ENCODE measurements around the gene TRDMT1.

Gene TRDMT1

GRCh38 chr10:17202999-17203398 lies 1.5 kb upstream of the TRDMT1 start:
- no peak for TF ChIP-seq CTCF (conservative IDR thresholded peaks at IDR 0.05; ENCODE audit: control insufficient read depth, insufficient read depth, low read depth, low read length)
- no peak for DNase-seq (ENCODE audit: low read depth)

GRCh38 chr10:17202506-17202905 lies 1.0 kb upstream of the TRDMT1 start:
- no peak for DNase-seq (ENCODE audit: low read depth)
- no peak for TF ChIP-seq CTCF (conservative IDR thresholded peaks at IDR 0.05; ENCODE audit: control insufficient read depth, insufficient read depth, low read depth, low read length)
- no peak overlapping the region for H3K4me3 ChIP-seq (ENCODE audit: control insufficient read depth, low read depth, low read length)

More at GRCh38 chr10:17202999-17203398, 1.5 kb upstream of the TRDMT1 start:
- no peak overlapping the region for H3K4me3 ChIP-seq (ENCODE audit: control insufficient read depth, low read depth, low read length)

- H3K4me3 ChIP-seq (ENCODE audit: control insufficient read depth, low read depth, low read length) = peak overlapping the region; percentile 62
- DNase-seq (ENCODE audit: low read depth) = no peak
- TF ChIP-seq CTCF (conservative IDR thresholded peaks at IDR 0.05; ENCODE audit: control insufficient read depth, insufficient read depth, low read depth, low read length) = no peak
These were observed 283 bp upstream of the TRDMT1 start for GRCh38 chr10:17201794-17202116.

GRCh38 chr10:17200001-17200911 lies 1.2 kb downstream of the TRDMT1 start:
- H3K4me3 ChIP-seq (ENCODE audit: control insufficient read depth, low read depth, low read length) = peak overlapping the region; percentile 62
- peak; percentile 46 for DNase-seq (ENCODE audit: low read depth)

GRCh38 chr10:17199351-17199804 lies 2.1 kb downstream of the TRDMT1 start:
- TF ChIP-seq CTCF (conservative IDR thresholded peaks at IDR 0.05; ENCODE audit: control insufficient read depth, insufficient read depth, low read depth, low read length) = no peak
- peak overlapping the region; percentile 62 for H3K4me3 ChIP-seq (ENCODE audit: control insufficient read depth, low read depth, low read length)
- DNase-seq (ENCODE audit: low read depth) = peak; percentile 72

More at GRCh38 chr10:17200001-17200911, 1.2 kb downstream of the TRDMT1 start:
- no peak for TF ChIP-seq CTCF (conservative IDR thresholded peaks at IDR 0.05; ENCODE audit: control insufficient read depth, insufficient read depth, low read depth, low read length)

GRCh38 chr10:17196573-17196972 lies 4.9 kb downstream of the TRDMT1 start:
- H3K4me3 ChIP-seq (ENCODE audit: control insufficient read depth, low read depth, low read length) = no peak overlapping the region
- no peak for TF ChIP-seq CTCF (conservative IDR thresholded peaks at IDR 0.05; ENCODE audit: control insufficient read depth, insufficient read depth, low read depth, low read length)
- DNase-seq (ENCODE audit: low read depth) = no peak
